HL-60 (cell line): Measurements from ENCODE around the gene DNAH2.

Experiments used
- DNase-seq, 2 experiments: peaks; one replicate each; pipeline ENCODE4 v3.0.0-alpha.2; 2010 to 2020; ENCODE audit warnings: low read depth in 1 of 2, low spot score in 1 of 2
- H3K27ac ChIP-seq: fragments of 250-450 bp; sonication (Bioruptor Pico); replicated peaks from 2 replicates; pipeline ENCODE4 v1.5.1; 2020; ENCODE audit warnings: mild to moderate bottlenecking, moderate library complexity
- H3K27me3 ChIP-seq: fragments of 250-450 bp; sonication (Bioruptor Pico); 2 replicates; pipeline ENCODE4 v1.5.1; 2021; ENCODE audit warnings: mild to moderate bottlenecking, moderate library complexity; ENCODE audit not compliant: insufficient read depth, poor library complexity, severe bottlenecking
- H3K4me3 ChIP-seq: replicated peaks from 2 replicates; pipeline ENCODE4 v1.5.1; 2011; ENCODE audit warnings: mild to moderate bottlenecking, control low read depth, low read length; ENCODE audit not compliant: insufficient read depth
- GABPA ChIP-seq: IDR thresholded peaks from 2 replicates; pipeline ENCODE4 v1.6.1; 2012; ENCODE audit warnings: low read depth
- POLR2AphosphoS5 ChIP-seq: IDR thresholded peaks from 2 replicates; pipeline ENCODE4 v1.6.1; 2012; ENCODE audit warnings: low read depth
- REST ChIP-seq: IDR thresholded peaks from 2 replicates; pipeline ENCODE4 v1.6.1; 2012; ENCODE audit warnings: low read depth; ENCODE audit not compliant: insufficient replicate concordance
- SPI1 ChIP-seq: IDR thresholded peaks from 2 replicates; pipeline ENCODE4 v1.6.1; 2012; ENCODE audit warnings: low read depth, mild to moderate bottlenecking, borderline replicate concordance
- TF ChIP-seq, protein P1 (sequence below): IDR thresholded peaks from one replicate; pipeline ENCODE4 v1.5.1; 2011; ENCODE audit warnings: low read length, control low read depth, inconsistent platforms; ENCODE audit not compliant: insufficient read depth

Gene DNAH2

GRCh38 chr17:7695586-7695985 is 22.0 kb upstream of the DNAH2 start:
- no peak overlapping the region for H3K4me3 ChIP-seq
- no peaks in the 10 kb centered on the region for H3K27me3 ChIP-seq
- TF ChIP-seq, protein P1, sequence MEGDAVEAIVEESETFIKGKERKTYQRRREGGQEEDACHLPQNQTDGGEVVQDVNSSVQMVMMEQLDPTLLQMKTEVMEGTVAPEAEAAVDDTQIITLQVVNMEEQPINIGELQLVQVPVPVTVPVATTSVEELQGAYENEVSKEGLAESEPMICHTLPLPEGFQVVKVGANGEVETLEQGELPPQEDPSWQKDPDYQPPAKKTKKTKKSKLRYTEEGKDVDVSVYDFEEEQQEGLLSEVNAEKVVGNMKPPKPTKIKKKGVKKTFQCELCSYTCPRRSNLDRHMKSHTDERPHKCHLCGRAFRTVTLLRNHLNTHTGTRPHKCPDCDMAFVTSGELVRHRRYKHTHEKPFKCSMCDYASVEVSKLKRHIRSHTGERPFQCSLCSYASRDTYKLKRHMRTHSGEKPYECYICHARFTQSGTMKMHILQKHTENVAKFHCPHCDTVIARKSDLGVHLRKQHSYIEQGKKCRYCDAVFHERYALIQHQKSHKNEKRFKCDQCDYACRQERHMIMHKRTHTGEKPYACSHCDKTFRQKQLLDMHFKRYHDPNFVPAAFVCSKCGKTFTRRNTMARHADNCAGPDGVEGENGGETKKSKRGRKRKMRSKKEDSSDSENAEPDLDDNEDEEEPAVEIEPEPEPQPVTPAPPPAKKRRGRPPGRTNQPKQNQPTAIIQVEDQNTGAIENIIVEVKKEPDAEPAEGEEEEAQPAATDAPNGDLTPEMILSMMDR = no peak
- TF ChIP-seq SPI1 (no peak), GABPA (no peak), POLR2AphosphoS5 (no peak), REST (no peak)
- DNase-seq = no peak
- no peak overlapping the region for H3K27ac ChIP-seq

DNA sequence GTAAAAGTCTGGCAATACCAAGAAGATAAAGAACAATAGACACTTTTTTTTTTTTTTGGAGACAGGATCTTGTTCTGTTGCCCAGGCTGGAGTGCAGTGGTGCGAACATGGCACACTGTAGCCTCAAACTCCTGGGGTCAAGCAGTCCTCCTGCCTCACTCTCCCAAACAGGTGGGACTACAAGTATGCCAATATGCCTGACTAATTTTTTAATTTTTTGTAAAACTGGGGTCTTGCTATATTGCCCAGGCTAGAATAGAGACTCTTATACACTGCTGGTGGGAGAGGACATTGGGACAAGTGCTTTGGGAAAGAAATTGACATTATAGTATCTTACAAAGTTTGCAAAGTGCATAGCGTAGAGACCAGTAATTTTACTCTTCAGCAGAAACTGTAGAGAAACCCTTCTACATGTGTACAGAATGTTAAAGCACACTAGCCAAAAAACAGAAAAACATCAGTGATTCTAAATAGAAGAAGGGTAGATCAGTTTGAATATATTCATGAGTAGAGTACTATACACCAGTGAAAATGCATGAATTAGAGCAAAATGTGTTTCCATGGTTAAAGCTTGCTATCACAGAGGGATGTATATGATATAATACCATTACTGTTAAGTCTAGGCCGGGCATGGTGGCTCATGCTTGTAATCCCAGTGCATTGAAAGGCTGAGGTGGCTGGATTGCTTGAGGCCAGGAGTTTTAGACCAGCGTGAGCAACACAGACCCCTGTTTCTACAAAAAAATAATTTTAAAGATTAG is 19.5 kb upstream of the DNAH2 start:
- Histone ChIP-seq H3K4me3 (no peak overlapping the region), H3K27ac (no peak overlapping the region), H3K27me3 (no peaks in the 10 kb centered on the region)
- DNase-seq = no peak
- TF ChIP-seq REST (no peak), GABPA (no peak), POLR2AphosphoS5 (no peak), SPI1 (no peak)
- TF ChIP-seq, protein P1 = no peak

DNA sequence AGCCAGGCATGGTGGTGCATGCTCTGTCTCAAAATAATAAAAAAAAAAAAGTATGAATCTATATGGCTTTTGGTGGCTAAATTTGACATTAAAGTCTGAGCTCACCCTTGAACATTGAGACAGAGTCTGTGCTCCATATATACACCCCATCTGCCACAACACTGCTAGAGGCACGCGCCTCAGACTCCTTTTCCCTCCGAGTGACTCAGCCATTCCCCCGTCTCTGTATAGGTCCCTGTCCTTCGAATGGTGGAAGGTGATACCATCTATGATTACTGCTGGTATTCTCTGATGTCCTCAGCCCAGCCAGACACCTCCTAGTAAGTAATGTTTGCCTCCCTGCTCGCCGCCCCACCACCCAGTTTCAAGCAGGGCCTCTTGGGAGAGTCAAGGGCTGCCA is 17.0 kb upstream of the DNAH2 start:
- TF ChIP-seq SPI1 (no peak), REST (no peak), GABPA (no peak), POLR2AphosphoS5 (no peak)
- TF ChIP-seq, protein P1 = no peak
- no peak for DNase-seq
- Histone ChIP-seq H3K4me3 (no peak overlapping the region), H3K27ac (no peak overlapping the region), H3K27me3 (peaks cover 3% of the 10 kb centered on the region)
